T-helper 1 cell treated with Interleukin-12 subunit alpha and Interleukin-12 subunit beta and Interleukin-4 antibody, amounts not matched to agents 30 μg/mL and 1 μg/mL, for 36 hours (primary cell): ENCODE results near the gene ONECUT3.

Experiments
- H3K27ac Mint-ChIP-seq: one replicate; pipeline ENCODE4 v1.8.0; 2021; ENCODE audit warnings: mild to moderate bottlenecking, mixed read lengths
- H3K27me3 Mint-ChIP-seq: one replicate; pipeline ENCODE4 v1.8.0; 2021; ENCODE audit warnings: low read depth, mixed read lengths
- H3K36me3 Mint-ChIP-seq: one replicate; pipeline ENCODE4 v1.8.0; 2021; ENCODE audit warnings: low read depth, mixed read lengths
- H3K4me1 Mint-ChIP-seq: one replicate; pipeline ENCODE4 v1.8.0; 2021; ENCODE audit warnings: low read depth, mixed read lengths
- H3K4me3 Mint-ChIP-seq: one replicate; pipeline ENCODE4 v1.8.0; 2021; ENCODE audit warnings: mild to moderate bottlenecking, moderate library complexity, mixed read lengths
- H3K9me3 Mint-ChIP-seq: one replicate; pipeline ENCODE4 v1.8.0; 2021; ENCODE audit warnings: mixed read lengths

The ONECUT3 gene

DNA sequence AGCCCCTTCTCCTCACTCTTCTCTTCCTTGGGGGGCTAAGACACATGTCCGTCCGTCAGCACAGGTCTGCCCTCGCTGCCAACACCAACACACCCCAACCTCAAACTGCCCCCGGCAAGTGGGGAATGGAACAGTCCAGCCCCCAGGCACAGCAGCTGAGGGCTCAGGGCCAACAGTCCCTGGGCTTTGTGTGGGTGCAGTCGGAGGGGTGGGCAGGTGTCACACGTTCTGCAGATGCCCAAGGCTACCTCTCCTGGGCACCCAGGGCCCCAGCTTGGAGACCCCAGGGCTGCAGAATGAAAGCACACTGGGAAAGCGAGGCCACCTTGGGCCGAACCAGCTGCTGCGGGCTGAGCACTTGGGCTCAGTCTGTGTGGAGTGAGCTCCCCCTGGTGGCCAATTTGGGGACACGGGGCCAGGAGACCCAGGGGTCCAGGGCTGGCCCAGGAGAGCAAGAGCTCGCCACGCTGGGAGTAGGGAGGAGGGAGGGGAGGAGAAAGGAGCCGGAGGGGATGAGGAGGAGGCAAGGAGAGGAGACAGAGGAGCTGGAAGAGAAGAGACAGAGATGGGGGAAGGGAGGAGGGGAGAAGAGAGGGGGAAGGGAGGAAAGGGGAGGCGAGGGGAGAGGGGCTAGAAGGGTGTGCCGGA is 72.7 kb downstream of the ONECUT3 start:
- Mint-ChIP-seq H3K27ac (no peak overlapping the region), H3K27me3 (no peaks in the 10 kb centered on the region), H3K9me3 (no peaks in the 10 kb centered on the region), H3K4me1 (peaks cover 1% of the 10 kb centered on the region), H3K4me3 (no peak overlapping the region), H3K36me3 (peaks cover 8% of the 10 kb centered on the region)

DNA sequence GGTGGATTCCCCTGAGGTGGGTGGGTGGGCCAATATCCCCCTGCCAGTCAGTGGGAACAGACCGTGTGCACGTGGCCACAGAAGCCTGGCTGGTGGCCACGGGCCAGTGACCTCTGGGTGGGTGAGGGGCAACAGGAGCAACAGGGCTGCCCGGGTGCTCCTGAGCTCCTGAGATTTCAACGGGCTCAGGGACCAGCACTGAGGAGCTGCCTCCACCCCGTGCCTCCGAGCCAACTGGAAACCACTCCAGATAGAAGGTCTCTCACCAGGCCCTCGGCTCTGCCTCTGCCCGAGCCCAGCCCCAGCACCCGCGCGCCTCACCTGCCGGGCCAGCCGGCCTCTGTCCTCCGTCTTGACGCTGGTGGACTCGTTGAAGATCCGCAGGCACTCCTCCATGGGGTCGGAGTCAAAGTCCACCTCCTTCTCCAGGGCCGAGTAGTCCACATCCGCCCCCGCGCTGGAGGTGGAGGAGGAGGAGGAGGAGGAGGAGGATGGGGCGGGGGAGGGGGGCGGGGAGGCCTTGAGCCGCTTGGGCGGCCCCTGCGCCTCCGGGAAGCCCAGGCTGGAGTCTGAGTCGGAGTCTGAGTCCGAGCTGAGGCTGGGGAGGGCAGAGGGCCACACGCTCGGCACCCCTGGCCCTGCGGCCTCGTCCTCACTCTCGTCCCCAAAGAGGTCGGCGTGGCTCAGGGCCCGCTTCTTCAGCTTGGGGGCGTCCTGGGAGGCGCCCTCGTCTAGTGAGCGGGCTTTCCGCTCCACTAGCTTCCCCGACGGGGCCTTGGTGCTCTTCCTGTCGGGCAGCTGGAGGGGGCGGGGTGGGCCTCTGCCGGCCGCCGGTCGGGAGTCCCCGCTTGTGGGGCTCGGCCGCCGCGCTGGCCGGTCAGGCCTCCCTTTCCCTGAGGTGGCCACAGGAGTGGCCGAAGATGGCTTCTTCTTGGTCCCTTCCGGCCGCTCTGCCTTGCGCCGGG is 73.5 kb downstream of the ONECUT3 start:
- H3K27me3 Mint-ChIP-seq, result no peaks in the 10 kb centered on the region
- H3K4me1 Mint-ChIP-seq, result peaks cover 1% of the 10 kb centered on the region
- no peaks in the 10 kb centered on the region for H3K9me3 Mint-ChIP-seq
- H3K27ac Mint-ChIP-seq, result no peak overlapping the region
- H3K4me3 Mint-ChIP-seq, result no peak overlapping the region
- peaks cover 8% of the 10 kb centered on the region for H3K36me3 Mint-ChIP-seq

GRCh38 chr19:1827566-1828278 is 74.4 kb downstream of the ONECUT3 start:
- peaks cover 6% of the 10 kb centered on the region for H3K36me3 Mint-ChIP-seq
- H3K4me3 Mint-ChIP-seq, result no peak overlapping the region
- H3K4me1 Mint-ChIP-seq, result peaks cover 1% of the 10 kb centered on the region
- H3K9me3 Mint-ChIP-seq, result no peaks in the 10 kb centered on the region
- H3K27me3 Mint-ChIP-seq, result no peaks in the 10 kb centered on the region
- H3K27ac Mint-ChIP-seq, result no peak overlapping the region

DNA sequence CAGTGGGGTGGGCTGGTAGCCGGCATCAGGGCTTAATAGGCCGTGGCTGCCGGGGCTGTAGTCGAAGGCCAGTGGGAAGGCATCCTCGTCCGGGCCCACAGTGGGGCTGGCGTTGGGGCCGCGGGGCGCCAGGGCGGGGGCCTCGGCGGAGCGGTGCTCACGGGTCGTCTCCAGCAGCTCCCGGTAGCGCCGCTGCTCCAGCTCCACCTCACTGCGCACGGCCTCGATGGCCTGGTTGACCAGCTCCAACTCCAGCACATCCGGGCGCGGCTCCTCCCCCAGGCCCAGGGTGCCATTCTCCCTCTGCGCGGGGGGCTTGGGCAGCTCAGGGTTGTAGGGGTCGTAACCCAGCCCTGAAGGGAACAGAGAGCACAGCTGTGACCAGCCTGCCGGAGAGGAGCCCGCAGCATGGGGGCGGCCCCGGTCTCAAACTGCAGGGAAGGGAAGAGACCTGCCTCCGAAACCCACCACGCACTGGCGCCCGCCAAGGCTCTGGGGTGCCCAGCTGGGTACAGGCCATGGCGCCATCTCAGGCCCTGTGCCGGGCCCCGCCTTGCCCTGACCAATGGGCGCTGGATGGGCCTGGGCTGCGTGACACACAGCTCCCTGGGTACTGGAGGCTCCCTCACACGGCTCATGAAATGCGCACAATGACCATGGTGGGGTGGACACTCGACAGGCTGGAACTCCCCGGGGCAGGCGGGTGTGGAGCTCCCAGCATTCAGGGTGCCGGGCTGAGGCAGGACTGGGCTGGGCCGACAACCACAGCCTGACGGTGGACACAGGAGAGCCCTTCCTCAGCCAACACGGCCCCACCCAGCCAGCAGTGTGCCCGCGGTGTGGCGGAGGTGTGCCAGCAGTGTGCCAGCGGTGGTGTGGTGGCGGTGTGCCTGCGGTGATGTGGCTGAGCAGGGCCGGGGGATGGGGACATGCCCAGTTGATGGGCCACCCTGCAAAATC is 75.3 kb downstream of the ONECUT3 start:
- peaks cover 1% of the 10 kb centered on the region for H3K4me1 Mint-ChIP-seq
- no peaks in the 10 kb centered on the region for H3K27me3 Mint-ChIP-seq
- peaks cover 6% of the 10 kb centered on the region for H3K36me3 Mint-ChIP-seq
- no peaks in the 10 kb centered on the region for H3K9me3 Mint-ChIP-seq
- no peak overlapping the region for H3K27ac Mint-ChIP-seq
- no peak overlapping the region for H3K4me3 Mint-ChIP-seq

DNA sequence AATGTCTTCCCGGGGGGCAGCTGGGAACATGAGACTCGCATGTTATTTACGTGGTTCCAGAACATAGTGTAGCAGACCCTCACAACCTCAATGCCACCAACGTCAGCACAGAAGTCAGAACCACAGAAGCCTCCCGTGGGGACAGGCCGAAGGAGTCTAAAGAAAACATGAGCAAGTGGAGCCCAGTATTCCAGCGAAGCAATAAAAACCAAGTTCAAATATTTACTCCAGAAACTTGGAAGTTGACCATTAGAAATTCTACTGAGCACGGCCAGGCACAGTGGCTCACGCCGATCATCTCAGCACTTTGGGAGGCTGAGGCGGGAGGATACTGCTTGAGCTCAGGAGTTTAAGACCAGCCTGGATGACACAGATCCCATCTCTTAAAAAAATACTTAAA is 76.7 kb downstream of the ONECUT3 start:
- Mint-ChIP-seq H3K27me3 (no peaks in the 10 kb centered on the region), H3K27ac (no peak overlapping the region), H3K36me3 (peaks cover 6% of the 10 kb centered on the region), H3K9me3 (no peaks in the 10 kb centered on the region), H3K4me3 (no peak overlapping the region), H3K4me1 (peaks cover 1% of the 10 kb centered on the region)

- Mint-ChIP-seq H3K9me3 (no peaks in the 10 kb centered on the region), H3K4me1 (peaks cover 1% of the 10 kb centered on the region), H3K27me3 (no peaks in the 10 kb centered on the region), H3K27ac (no peak overlapping the region), H3K36me3 (peaks cover 6% of the 10 kb centered on the region), H3K4me3 (no peak overlapping the region)
These were observed 77.3 kb downstream of the ONECUT3 start for GRCh38 chr19:1830568-1830967.
